HUES6 (cell line): ENCODE measurements around the gene DAZL.

Experiments used
- H3K27ac ChIP-seq: 2 replicates; pipeline ENCODE4 v1.7.0; 2013; ENCODE audit warnings: low read depth, mild to moderate bottlenecking, low read length, inconsistent platforms
- H3K27me3 ChIP-seq: 2 replicates; pipeline ENCODE4 v1.6.1; 2013; ENCODE audit warnings: low read length; ENCODE audit not compliant: control insufficient read depth, insufficient read depth
- H3K36me3 ChIP-seq: 2 replicates; pipeline ENCODE4 v1.6.1; 2013; ENCODE audit warnings: low read length; ENCODE audit not compliant: control insufficient read depth, insufficient read depth
- H3K4me1 ChIP-seq: 2 replicates; pipeline ENCODE4 v1.6.1; 2013; ENCODE audit warnings: low read length; ENCODE audit not compliant: control insufficient read depth, insufficient read depth
- H3K4me3 ChIP-seq: 2 replicates; pipeline ENCODE4 v1.5.1; 2013; ENCODE audit warnings: low read depth, low read length
- H3K9ac ChIP-seq: one replicate; pipeline ENCODE4 v1.6.1; 2013; ENCODE audit warnings: mild to moderate bottlenecking, low read length
- H3K9me3 ChIP-seq: 2 replicates; pipeline ENCODE4 v1.6.1; 2013; ENCODE audit warnings: low read depth, low read length; ENCODE audit not compliant: control insufficient read depth, insufficient read depth

Gene DAZL

DNA sequence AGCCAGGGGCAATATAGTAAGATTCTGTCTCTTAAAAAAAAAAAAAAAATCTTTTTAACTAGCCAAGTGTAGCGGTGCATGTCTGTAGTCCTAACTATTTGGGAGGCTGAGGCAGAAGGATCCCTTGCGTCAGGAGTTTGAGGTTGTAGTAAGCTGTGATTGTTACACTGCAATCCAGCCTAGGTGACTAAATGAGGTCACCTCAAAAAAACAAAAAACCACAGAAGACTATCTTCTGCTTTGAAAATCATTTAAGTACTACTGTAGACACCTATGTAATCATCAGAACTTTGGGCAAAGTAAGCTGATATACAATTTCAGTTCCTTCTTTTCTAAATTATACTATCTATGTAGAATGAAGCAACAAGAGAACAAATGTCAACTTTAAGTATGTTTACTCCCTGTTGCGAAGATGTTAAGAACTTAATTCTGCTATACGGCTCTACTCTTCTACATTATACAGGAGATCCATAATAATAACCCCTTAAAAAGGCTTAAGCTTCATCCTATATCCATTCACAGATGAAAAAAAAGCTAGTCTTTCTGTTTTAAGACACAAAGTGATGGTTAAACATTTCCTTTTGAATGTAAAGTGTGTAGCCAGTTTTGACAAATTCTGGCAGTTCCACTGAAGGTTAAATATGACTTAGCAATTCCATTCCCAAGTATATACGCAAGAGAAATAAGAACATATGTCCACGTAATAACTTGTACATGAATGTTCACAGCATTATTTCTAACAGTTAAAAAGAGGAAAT lies 15.2 kb downstream of the DAZL start:
- Histone ChIP-seq H3K27me3 (no peaks in the 10 kb centered on the region), H3K4me1 (no peaks in the 10 kb centered on the region), H3K4me3 (no peak overlapping the region), H3K27ac (no peak overlapping the region), H3K9ac (no peak overlapping the region), H3K36me3 (no peaks in the 10 kb centered on the region), H3K9me3 (no peaks in the 10 kb centered on the region)

DNA sequence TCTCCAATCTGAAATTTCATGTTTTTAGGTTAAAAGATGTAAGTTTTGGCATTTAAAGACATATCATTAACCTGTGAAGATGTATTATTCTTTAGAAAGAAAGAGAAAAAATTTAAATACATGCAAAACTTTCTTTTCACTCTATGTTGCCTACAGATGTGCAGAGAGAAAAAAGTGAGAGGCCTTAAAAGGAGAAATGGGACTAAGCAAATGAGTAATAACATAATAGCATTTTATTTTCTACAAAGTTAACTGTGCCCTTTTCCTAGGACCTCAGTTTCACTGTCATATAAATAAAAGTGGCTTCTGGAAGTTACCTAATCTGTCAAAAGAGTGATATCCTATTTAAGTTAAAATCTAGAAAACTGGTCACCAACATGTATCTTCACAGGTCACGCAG lies 16.1 kb downstream of the DAZL start:
- Histone ChIP-seq H3K27me3 (no peaks in the 10 kb centered on the region), H3K4me3 (no peak overlapping the region), H3K9ac (no peak overlapping the region)

GRCh38 chr3:16587681-16588060 lies 17.6 kb downstream of the DAZL start:
- H3K4me1 ChIP-seq = no peaks in the 10 kb centered on the region
- H3K27me3 ChIP-seq = no peaks in the 10 kb centered on the region
- no peak overlapping the region for H3K4me3 ChIP-seq
- no peak overlapping the region for H3K9ac ChIP-seq
- no peaks in the 10 kb centered on the region for H3K9me3 ChIP-seq
- no peak overlapping the region for H3K27ac ChIP-seq
- H3K36me3 ChIP-seq = no peaks in the 10 kb centered on the region

More for the DNA sequence above, 16.1 kb downstream of the DAZL start:
- H3K36me3 ChIP-seq = no peaks in the 10 kb centered on the region
- H3K9me3 ChIP-seq = no peaks in the 10 kb centered on the region
- H3K4me1 ChIP-seq = no peaks in the 10 kb centered on the region
- no peak overlapping the region for H3K27ac ChIP-seq

DNA sequence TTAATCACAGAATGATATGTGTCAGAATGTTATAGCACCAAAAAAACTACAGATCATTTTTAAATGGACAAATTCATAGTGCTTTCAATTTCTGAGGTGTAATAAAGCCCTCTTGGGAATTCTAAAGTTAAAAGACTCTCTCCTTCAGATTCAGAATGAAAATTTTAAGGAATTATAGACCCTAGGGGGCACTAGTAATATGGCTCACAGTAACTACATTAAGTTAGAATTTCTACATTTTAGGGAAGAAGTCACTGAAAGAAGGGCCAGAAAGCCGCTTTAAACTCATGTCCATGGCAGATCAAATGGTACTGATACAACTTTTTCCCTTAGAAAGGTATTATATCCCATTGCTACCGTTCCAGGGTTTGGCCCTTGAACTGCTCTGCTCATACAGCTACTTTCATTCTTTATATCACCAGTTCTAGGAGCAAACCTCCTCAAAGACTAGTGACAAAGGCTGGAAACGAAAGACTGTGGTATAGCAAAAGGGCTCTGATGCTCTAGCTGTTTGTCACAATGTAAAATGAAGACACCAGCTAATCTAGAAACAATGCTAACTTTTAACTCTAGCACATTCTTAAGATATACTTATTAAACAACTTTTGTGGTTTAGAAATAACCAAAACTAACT lies 18.1 kb downstream of the DAZL start:
- H3K4me1 ChIP-seq = no peaks in the 10 kb centered on the region
- no peak overlapping the region for H3K27ac ChIP-seq
- H3K36me3 ChIP-seq = no peaks in the 10 kb centered on the region

GRCh38 chr3:16584880-16585279 lies 20.3 kb downstream of the DAZL start:
- no peaks in the 10 kb centered on the region for H3K4me1 ChIP-seq
- H3K9me3 ChIP-seq = 0 out of 2 replicates have a peak, but pooled peaks cover 4% of the 10 kb centered on the region
- no peaks in the 10 kb centered on the region for H3K36me3 ChIP-seq
- H3K9ac ChIP-seq = no peak overlapping the region
- no peak overlapping the region for H3K4me3 ChIP-seq
- no peak overlapping the region for H3K27ac ChIP-seq
- no peaks in the 10 kb centered on the region for H3K27me3 ChIP-seq

More for the DNA sequence above, 18.1 kb downstream of the DAZL start:
- Histone ChIP-seq H3K4me3 (no peak overlapping the region), H3K9ac (no peak overlapping the region), H3K9me3 (no peaks in the 10 kb centered on the region), H3K27me3 (no peaks in the 10 kb centered on the region)

DNA sequence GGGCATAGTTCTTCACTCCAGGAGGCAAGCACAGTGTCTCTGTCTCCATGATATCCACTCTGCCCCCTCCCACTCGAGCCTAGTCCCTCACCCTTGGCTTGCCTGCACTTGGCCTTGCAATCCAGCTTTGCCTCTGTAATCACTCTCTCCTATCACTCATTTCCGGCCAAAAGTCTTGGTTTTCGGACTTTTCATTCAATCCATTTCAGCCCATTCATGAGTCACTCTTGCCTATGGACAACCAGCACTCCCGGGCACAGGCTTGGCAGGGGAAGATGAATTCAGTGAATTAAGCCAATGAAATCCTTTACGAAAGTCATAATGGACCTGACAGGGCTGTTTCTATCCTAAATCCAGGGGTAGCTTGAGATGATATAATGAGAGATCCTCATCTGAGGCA lies 21.7 kb downstream of the DAZL start:
- H3K9me3 ChIP-seq = 0 out of 2 replicates have a peak, but pooled peaks cover 4% of the 10 kb centered on the region
- no peaks in the 10 kb centered on the region for H3K4me1 ChIP-seq
- no peak overlapping the region for H3K27ac ChIP-seq
- H3K9ac ChIP-seq = no peak overlapping the region
- H3K36me3 ChIP-seq = no peaks in the 10 kb centered on the region
- no peak overlapping the region for H3K4me3 ChIP-seq
- H3K27me3 ChIP-seq = no peaks in the 10 kb centered on the region

- H3K4me1 ChIP-seq = no peaks in the 10 kb centered on the region
- H3K9ac ChIP-seq = no peak overlapping the region
- H3K9me3 ChIP-seq = no peaks in the 10 kb centered on the region
- no peak overlapping the region for H3K4me3 ChIP-seq
- H3K27ac ChIP-seq = no peak overlapping the region
- H3K27me3 ChIP-seq = no peaks in the 10 kb centered on the region
- no peaks in the 10 kb centered on the region for H3K36me3 ChIP-seq
Measured at GRCh38 chr3:16570113-16570512, 35.1 kb downstream of the DAZL start.

GRCh38 chr3:16568532-16568931 lies 36.7 kb downstream of the DAZL start:
- H3K9ac ChIP-seq = no peak overlapping the region
- H3K4me3 ChIP-seq = no peak overlapping the region
- H3K9me3 ChIP-seq = peaks cover 6% of the 10 kb centered on the region
- no peak overlapping the region for H3K27ac ChIP-seq
- H3K4me1 ChIP-seq = no peaks in the 10 kb centered on the region
- no peaks in the 10 kb centered on the region for H3K36me3 ChIP-seq
- H3K27me3 ChIP-seq = no peaks in the 10 kb centered on the region

GRCh38 chr3:16568115-16568514 lies 37.1 kb downstream of the DAZL start:
- no peak overlapping the region for H3K4me3 ChIP-seq
- H3K4me1 ChIP-seq = no peaks in the 10 kb centered on the region
- no peak overlapping the region for H3K27ac ChIP-seq
- no peaks in the 10 kb centered on the region for H3K27me3 ChIP-seq
- H3K36me3 ChIP-seq = no peaks in the 10 kb centered on the region
- H3K9me3 ChIP-seq = peaks cover 10% of the 10 kb centered on the region
- no peak overlapping the region for H3K9ac ChIP-seq

DNA sequence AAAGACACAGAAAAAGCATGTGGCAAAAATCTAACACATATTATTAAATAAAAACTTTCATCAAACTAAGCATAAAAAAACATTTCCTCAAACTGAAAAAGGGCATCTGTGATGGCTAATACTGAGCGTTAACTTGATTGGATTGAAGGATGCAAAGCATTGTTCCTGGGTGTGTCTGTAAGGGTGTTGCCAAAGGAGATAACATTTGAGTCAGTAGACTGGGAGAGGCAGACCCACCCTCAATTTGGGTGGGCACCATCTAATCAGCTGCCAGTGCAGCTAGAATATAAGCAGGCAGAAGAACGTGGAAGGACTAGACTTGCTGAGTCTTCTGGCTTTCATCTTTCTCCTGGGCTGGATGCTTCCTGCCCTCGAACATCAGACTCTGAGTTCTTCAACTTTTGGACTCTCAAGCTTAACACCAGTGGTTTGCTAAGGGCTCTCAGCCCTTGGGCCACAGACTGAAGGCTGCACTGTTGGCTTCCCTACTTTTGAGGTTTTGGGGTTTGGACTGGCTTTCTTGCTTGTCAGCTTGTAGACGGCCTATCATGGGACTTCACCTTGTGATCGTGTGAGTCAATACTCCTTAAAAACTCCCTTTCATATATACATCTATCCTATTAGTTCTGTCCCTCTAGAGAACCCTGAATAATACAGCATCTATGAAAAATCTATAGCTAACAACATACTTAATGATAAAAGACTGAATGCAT lies 45.4 kb downstream of the DAZL start:
- Histone ChIP-seq H3K27ac (no peak overlapping the region), H3K4me3 (no peak overlapping the region), H3K36me3 (no peaks in the 10 kb centered on the region), H3K9ac (no peak overlapping the region), H3K9me3 (peaks cover 10% of the 10 kb centered on the region), H3K4me1 (no peaks in the 10 kb centered on the region), H3K27me3 (no peaks in the 10 kb centered on the region)

GRCh38 chr3:16554126-16554525 lies 51.1 kb downstream of the DAZL start:
- Histone ChIP-seq H3K36me3 (no peaks in the 10 kb centered on the region), H3K9ac (no peak overlapping the region), H3K9me3 (0 out of 2 replicates have a peak, but pooled peaks cover 6% of the 10 kb centered on the region), H3K27me3 (no peaks in the 10 kb centered on the region), H3K27ac (no peak overlapping the region), H3K4me1 (peaks cover 6% of the 10 kb centered on the region; the same call in 1 of the 2 replicates), H3K4me3 (no peak overlapping the region)
